RWPE2 (cell line): Measurements from ENCODE around the gene FABP6.

Experiments
- ATAC-seq: fragments of 200-7000 bp; cut with Tn5 transposase; 3 replicates; pipeline ENCODE4 v1.9.1; 2021; ENCODE audit warnings: low read depth
- DNase-seq: peaks from one replicate; pipeline ENCODE4 v3.0.0-alpha.2; 2020; ENCODE audit warnings: low spot score
- H3K27ac ChIP-seq: fragments of 450-650 bp; 2 replicates; pipeline ENCODE4 v1.5.1; 2017; ENCODE audit warnings: mild to moderate bottlenecking; ENCODE audit not compliant: poor library complexity, severe bottlenecking
- H3K27me3 ChIP-seq: fragments of 250-450 bp; sonication (Bioruptor Pico); 2 replicates; pipeline ENCODE4 v1.5.1; 2021; ENCODE audit warnings: mild to moderate bottlenecking, moderate library complexity; ENCODE audit not compliant: insufficient read depth, poor library complexity, severe bottlenecking
- H3K36me3 ChIP-seq: fragments of 250-450 bp; sonication (Bioruptor Pico); 2 replicates; pipeline ENCODE4 v1.5.1; 2020; ENCODE audit warnings: low read depth, mild to moderate bottlenecking, moderate library complexity
- H3K4me1 ChIP-seq: fragments of 250-450 bp; sonication (Bioruptor Pico); 2 replicates; pipeline ENCODE4 v1.5.1; 2021; ENCODE audit warnings: mild to moderate bottlenecking, moderate library complexity; ENCODE audit not compliant: insufficient read depth, poor library complexity, severe bottlenecking
- H3K4me3 ChIP-seq: fragments of 250-450 bp; sonication (Bioruptor Pico); 2 replicates; pipeline ENCODE4 v1.5.1; 2021; ENCODE audit warnings: mild to moderate bottlenecking, moderate library complexity; ENCODE audit not compliant: severe bottlenecking
- H3K9me3 ChIP-seq: fragments of 250-450 bp; sonication (Bioruptor Pico); 2 replicates; pipeline ENCODE4 v1.5.1; 2021; ENCODE audit warnings: mild to moderate bottlenecking, moderate library complexity; ENCODE audit not compliant: severe bottlenecking
- TF ChIP-seq, protein P1 (sequence below): fragments of 450-650 bp; IDR thresholded peaks from one replicate; pipeline ENCODE4 v1.5.1; 2017; ENCODE audit warnings: mild to moderate bottlenecking, moderate library complexity; ENCODE audit not compliant: poor library complexity, severe bottlenecking

FABP6 gene

DNA sequence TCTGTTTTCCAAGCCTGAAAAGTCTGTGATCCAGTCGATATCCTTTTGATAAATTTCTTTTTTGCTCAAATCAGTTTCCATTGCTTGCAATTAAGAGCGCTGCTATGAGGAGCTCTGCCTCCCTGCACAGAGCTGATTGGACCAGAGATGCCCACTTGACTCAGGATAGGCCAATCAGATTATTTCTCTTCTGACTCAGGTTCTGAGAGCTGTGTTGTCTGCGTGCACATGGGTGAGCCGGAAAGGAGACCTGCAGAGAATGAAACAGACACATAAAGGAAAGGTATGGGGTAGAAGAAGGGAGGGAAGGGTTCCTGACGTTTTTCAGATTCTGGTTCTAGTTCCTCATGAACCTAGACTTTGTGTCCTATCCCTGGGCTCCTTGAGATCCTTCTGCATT lies 15.8 kb upstream of the FABP6 start:
- no peak for DNase-seq
- peak; percentile 42; the same call in 1 of the 3 replicates for ATAC-seq
- no peaks in the 10 kb centered on the region for H3K36me3 ChIP-seq
- no peak overlapping the region for H3K4me3 ChIP-seq
- no peak overlapping the region for H3K27ac ChIP-seq
- H3K27me3 ChIP-seq: no peaks in the 10 kb centered on the region
- H3K4me1 ChIP-seq: peaks cover 4% of the 10 kb centered on the region
- H3K9me3 ChIP-seq: no peaks in the 10 kb centered on the region
- TF ChIP-seq, protein P1, sequence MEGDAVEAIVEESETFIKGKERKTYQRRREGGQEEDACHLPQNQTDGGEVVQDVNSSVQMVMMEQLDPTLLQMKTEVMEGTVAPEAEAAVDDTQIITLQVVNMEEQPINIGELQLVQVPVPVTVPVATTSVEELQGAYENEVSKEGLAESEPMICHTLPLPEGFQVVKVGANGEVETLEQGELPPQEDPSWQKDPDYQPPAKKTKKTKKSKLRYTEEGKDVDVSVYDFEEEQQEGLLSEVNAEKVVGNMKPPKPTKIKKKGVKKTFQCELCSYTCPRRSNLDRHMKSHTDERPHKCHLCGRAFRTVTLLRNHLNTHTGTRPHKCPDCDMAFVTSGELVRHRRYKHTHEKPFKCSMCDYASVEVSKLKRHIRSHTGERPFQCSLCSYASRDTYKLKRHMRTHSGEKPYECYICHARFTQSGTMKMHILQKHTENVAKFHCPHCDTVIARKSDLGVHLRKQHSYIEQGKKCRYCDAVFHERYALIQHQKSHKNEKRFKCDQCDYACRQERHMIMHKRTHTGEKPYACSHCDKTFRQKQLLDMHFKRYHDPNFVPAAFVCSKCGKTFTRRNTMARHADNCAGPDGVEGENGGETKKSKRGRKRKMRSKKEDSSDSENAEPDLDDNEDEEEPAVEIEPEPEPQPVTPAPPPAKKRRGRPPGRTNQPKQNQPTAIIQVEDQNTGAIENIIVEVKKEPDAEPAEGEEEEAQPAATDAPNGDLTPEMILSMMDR: no peak

DNA sequence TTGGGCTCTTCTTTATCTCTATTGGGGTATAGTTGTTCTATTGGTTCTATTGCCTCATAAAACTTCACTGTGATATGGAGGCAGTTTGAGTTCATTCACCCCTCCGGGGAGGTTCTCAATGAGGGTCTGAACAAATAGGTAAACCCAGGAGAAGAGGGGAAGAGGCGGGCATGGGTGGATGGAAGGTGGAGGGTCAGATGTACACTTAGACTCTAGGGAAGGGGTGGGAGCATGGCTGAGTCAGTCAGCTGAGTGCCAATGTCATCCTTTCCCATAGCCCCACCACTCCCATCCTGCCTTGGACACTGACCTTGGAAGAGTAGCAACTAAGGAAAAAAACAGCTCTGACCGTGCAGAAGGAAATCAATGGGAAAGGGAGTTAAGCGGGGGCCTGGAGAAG lies 9.9 kb upstream of the FABP6 start:
- Histone ChIP-seq H3K4me3 (no peak overlapping the region), H3K4me1 (no peaks in the 10 kb centered on the region), H3K27ac (no peak overlapping the region), H3K9me3 (no peaks in the 10 kb centered on the region), H3K27me3 (no peaks in the 10 kb centered on the region), H3K36me3 (no peaks in the 10 kb centered on the region)
- TF ChIP-seq, protein P1: no peak
- ATAC-seq (no peak), DNase-seq (no peak)

DNA sequence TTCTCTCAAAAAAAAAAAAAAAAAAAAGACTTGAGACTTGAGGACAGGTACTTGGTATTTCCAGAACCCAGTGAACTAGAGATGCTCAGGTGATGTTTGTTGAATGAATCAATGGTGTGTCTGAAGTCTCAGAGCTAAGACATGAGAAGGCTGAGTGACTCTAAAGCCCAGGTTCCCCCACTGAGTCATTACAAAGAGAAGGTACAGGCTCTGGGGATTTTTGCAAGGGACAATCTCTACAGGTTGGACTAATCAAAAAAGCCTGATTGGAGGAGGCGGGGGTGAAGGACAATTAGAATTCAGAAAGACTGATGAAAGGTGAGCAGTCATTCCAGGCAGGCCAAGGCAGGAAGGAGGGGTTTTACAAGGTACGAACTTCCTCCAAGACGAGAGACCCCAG lies 8.2 kb upstream of the FABP6 start:
- H3K27me3 ChIP-seq: no peaks in the 10 kb centered on the region
- ATAC-seq (no peak), DNase-seq (no peak)
- no peaks in the 10 kb centered on the region for H3K36me3 ChIP-seq
- H3K27ac ChIP-seq: no peak overlapping the region
- TF ChIP-seq, protein P1: no peak
- H3K4me3 ChIP-seq: no peak overlapping the region
- H3K4me1 ChIP-seq: no peaks in the 10 kb centered on the region
- H3K9me3 ChIP-seq: no peaks in the 10 kb centered on the region

DNA sequence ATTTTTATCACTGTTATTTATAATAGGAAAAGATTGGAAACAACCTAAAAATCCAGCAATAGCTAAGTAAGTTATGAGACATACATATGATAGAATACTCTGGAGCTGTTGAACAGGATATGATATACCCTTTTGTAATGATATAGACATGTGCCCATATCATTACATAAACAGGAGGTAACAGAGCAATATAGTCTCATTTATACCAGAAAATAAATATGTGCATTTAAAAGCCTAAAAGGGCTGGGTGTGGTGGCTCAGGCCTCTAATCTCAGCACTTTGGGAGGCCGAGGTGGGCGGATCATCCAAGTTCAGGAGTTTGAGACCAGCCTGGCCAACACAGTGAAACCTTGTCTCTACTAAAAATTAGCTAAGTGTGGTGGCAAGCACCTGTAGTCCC lies 2.3 kb upstream of the FABP6 start:
- Histone ChIP-seq H3K9me3 (no peaks in the 10 kb centered on the region), H3K4me1 (peaks cover 6% of the 10 kb centered on the region), H3K27me3 (no peaks in the 10 kb centered on the region), H3K4me3 (no peak overlapping the region), H3K36me3 (no peaks in the 10 kb centered on the region), H3K27ac (no peak overlapping the region)
- no peak for DNase-seq
- 0 out of 3 replicates have a peak, but pooled peaks have one; percentile 24 for ATAC-seq
- TF ChIP-seq, protein P1: no peak

DNA sequence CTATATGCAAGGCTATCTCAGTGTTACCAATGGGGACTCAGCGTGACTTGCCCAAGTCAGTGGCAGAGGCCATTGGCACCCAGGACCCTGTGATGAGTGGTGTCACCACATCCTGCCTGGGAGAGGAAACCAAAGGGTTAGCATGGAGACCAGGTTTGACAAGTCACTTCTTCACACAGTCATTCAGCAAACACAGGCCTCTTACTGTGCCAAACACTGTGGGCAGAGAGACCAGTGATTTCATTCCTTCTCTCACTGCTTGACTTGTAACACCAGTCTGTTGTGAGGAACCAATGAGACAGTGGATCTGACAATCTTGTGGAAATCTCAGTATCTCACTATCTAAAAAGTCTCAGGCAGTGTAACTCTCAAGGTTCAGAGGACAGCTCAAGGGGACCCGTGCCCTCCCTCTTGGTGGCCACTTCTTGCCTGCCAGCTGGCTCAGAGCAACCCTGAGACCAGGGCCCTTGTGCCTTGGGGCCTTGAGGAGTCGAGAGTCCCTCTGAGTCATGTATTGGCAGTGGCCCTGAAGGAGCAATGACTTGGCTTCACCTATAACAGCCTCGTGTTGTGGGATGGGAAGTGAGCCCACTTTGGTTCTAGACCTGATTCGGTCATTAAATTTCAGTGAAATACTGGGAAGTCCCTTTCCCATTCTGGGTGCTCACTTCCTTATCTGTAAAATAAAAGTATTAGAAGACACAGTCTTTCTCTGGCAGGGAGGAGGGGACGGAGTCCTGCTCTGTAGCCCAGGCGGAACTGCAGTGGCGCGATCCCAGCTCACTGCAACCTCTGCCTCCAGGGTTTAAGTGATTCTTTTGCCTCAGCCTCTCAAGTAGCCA lies 1.6 kb downstream of the FABP6 start:
- ATAC-seq (peak; percentile 32; the same call in 1 of the 3 replicates), DNase-seq (no peak)
- H3K4me3 ChIP-seq: no peak overlapping the region
- H3K27ac ChIP-seq: no peak overlapping the region
- H3K9me3 ChIP-seq: no peaks in the 10 kb centered on the region
- H3K27me3 ChIP-seq: no peaks in the 10 kb centered on the region
- peaks cover 6% of the 10 kb centered on the region for H3K4me1 ChIP-seq
- TF ChIP-seq, protein P1: no peak
- H3K36me3 ChIP-seq: no peaks in the 10 kb centered on the region
